ENCODE data around the gene ATXN7L2. TPM values are rescaled to one million over a fixed set of nuclear protein-coding genes. Genes with fewer than 3 reads are reported as not detected.

The ATXN7L2 gene
- total RNA-seq, 1 experiment from 2014 or later: 14.1 TPM

DNA sequence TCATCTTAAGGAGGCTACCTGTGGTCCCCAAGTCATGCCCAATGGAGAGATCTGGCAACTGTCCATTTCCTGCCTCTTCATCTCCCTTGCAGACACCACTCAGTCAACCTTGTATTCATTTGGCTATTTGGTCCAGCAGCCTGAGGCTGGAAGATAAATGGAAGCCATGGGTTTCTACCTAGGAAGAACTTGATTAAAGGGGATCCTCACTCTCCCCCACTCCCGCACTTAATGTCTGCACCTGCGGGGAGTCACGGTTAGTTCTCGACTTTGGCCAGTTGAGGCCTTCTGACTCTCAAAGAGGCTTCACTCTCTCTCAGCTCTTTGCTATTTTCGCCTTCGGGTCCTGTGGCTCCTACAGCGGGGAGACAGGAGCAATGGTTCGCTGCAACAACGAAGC is 8.4 kb upstream of the ATXN7L2 start:
- no peak for DNase-seq (ENCODE audit: low spot score)

DNA sequence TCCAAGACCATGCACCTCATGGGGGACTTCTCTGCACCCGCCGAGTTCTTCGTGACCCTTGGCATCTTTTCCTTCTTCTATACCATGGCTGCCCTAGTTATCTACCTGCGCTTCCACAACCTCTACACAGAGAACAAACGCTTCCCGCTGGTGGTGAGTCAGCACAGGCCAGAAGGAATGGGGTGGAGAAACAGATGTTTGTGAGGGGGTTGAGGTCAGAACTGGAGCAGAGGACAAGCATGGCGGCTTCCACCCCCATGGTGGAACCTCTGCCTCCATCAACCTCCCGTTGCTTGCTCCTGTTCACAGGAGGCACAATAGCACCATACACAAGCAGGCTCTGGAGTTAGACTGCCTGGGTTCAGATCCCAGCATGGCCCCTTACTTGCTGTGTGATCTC is 6.9 kb upstream of the ATXN7L2 start:
- DNase-seq (ENCODE audit: low spot score): no peak

GRCh38 chr1:109477821-109478220 is 5.9 kb upstream of the ATXN7L2 start:
- no peak for DNase-seq (ENCODE audit: low spot score)

- peak; percentile 65 for DNase-seq (ENCODE audit: low spot score)
Observed at GRCh38 chr1:109478806-109479205, 4.9 kb upstream of the ATXN7L2 start.

GRCh38 chr1:109479311-109479710 is 4.4 kb upstream of the ATXN7L2 start:
- DNase-seq (ENCODE audit: low spot score): no peak

DNA sequence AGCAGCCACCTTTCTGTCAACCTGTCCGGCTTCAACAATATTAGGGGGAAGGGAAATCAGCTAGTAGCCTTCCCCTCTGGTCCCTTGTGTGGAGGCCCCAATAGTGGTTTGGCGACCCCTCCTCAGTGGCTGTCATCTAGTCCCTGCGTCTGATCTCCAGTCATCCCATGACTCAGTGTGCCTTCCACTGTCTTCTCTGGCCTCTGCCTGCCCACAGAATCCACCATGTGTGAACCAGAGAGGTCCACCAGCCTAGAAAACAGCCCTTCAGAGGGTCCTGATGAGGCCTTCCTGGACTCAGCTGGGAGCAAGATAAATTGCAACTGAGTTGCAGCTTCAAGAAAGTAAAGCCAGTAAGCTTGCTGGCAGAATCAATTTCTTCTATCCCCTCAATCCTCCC is 3.8 kb upstream of the ATXN7L2 start:
- DNase-seq (ENCODE audit: low spot score): no peak

DNA sequence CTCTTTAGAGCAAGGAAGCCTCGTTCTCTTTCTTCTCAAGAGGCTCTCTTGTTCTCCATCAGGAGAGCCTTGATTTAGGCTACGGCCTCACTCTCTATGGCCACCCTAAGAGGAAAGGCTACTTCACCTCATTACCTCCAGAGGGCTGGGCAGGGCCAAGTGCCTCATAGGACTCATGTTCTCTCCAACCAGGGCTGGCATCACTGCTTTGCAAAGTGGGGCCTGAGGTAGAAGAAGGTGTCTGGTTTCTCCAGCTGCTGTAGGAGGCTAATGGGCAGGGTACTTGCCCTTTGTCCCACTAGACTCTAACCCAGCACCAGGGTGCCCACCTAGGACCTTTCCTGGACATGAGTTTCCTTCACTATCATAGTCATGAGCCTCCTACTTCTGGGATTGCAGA is 2.1 kb upstream of the ATXN7L2 start:
- DNase-seq (ENCODE audit: low spot score): no peak

DNA sequence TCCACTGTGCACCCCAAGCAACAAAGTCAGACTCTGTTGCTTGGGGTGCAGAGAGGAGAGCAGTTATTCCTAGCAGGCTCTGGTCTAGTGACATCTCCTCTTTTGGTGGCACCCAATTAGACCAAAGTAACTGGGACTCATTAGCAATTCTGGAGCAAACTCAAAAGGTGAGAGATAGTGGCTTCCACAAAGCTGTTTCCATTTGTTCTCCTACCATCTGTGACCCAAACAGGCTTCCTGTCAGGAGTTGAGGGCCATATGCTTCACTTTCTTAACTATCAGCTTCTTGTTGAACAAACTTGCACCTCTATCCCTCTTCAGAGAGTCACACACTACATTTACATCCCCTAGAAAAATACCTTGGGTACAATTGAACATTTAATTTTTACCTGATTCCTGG is 1.5 kb upstream of the ATXN7L2 start:
- no peak for DNase-seq (ENCODE audit: low spot score)

DNA sequence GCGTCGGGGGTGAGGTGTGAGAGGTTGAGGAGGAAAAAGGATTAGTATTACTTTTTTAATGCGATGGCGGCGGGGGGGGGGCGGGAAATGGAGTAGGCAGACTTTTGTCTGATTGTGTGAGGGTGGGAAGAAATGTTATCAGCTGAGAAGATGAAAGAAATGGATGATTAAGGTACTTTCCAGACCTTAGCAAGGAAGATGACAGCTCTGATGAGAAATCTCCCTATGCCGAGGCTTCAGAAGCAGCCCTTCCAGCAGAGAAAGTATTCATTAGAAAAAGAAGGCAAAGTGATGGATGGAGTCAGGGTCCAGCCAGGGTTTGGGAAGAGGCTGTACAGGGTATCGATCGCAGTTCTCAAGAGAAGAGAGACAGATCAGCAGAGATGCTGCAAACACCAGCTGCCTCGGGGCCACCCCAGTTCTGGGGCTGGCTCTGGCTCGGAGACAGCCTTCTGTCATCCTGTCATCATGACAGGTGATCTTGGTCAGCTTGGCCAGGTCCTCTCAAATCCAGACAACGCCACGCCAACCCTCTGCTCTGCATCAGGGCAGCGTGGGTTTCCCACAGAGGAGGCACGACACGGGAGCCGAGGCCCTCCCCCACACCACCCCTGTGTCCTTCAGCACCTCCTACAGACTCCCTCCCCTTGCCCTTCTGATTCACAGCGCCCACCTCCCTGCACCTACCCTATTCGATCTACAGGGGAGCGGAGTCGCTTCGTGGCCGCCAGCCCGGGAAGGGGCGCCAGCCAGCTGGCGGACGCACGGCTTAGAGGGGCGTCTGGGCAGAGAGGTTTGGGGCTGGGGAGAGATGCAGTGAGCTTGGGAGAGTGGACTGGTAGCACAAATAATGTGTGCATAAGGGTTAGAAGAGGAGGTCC is 674 bp upstream of the ATXN7L2 start:
- DNase-seq (ENCODE audit: low spot score): no peak

- DNase-seq (ENCODE audit: low spot score): no peak
Observed at GRCh38 chr1:109484519-109484975, 842 bp downstream of the ATXN7L2 start.

- DNase-seq (ENCODE audit: low spot score): no peak
Observed at GRCh38 chr1:109485001-109485400, 1.3 kb downstream of the ATXN7L2 start.

DNA sequence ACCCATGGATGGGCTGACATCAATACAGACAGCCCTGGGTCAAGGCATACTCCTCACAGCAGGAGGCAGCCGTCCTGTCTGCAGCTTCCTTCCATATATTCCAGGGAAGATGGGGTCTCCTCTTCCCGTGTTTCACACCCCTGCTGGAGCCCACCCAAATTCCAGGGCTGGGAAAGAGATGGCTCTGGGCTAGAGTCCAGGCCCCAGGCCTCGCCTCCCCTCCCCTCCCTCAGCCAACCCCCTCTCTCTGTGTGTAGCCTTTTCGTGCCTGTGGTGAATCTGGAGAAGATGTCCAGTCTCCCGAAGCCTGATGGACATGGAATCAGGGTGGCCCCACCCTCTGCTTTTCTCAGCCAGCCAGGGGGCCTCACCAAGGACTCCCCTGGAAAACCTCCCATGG is 3.6 kb downstream of the ATXN7L2 start:
- no peak for DNase-seq (ENCODE audit: low spot score)

DNA sequence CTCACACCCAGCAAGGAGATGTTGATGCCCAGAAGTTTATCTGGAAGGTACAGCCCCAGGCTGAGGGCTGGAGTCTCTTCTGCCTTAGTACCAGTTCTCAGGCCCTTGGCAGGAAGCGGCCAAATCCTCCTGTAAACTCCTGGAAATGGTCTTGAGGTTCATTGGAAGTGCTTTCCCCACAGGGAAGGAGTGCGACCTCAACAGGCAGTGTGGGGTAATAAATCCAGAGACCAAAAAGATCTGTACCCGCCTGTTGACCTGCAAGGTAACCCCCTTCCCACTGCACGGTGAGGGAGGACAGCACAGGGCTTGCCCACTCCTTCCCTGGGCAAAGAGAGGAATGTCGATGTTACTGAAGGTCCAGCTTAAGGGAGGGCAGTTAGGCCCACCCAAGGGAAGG is 4.5 kb downstream of the ATXN7L2 start:
- no peak for DNase-seq (ENCODE audit: low spot score)

DNA sequence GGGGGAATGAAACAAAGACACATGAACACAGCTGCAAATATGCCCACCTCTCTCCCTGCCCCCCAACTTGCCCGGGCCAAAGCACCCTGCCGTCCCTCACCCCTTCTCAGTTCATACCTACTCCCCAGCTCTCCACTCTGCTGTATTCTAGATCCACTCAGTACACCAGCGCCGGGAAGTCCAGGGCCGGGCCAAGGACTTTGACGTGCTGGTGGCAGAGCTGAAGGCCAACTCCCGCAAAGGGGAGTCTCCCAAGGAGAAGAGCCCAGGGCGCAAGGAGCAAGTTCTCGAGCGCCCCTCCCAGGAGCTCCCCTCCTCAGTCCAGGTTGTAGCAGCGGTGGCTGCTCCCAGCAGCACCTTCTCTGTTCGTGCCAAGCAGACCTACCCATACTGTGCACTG is 5.0 kb downstream of the ATXN7L2 start:
- DNase-seq (ENCODE audit: low spot score): no peak

- DNase-seq (ENCODE audit: low spot score): peak; percentile 83
Observed at GRCh38 chr1:109490029-109490933, 6.6 kb downstream of the ATXN7L2 start.

GRCh38 chr1:109490934-109491302 is 7.2 kb downstream of the ATXN7L2 start:
- DNase-seq (ENCODE audit: low spot score): no peak

DNA sequence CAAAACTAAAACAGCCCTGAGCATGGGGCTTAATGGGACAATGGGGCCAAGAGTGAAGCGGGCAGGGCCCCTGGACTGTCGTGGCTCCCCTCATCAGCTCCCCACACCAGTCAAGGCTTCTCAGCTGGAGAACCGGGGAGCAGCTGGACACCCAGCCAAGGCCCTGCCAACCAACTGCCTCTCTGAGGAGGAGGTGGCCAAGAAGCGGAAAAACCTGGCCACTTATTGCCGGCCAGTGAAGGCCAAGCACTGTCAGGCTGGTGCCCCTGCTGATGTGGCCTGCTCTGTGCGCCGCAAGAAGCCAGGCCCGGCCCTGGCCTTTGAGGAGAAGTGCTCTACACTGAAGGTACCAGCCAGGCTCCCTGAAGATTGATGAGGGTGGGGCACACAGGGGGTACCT is 7.7 kb downstream of the ATXN7L2 start:
- no peak for DNase-seq (ENCODE audit: low spot score)

DNA sequence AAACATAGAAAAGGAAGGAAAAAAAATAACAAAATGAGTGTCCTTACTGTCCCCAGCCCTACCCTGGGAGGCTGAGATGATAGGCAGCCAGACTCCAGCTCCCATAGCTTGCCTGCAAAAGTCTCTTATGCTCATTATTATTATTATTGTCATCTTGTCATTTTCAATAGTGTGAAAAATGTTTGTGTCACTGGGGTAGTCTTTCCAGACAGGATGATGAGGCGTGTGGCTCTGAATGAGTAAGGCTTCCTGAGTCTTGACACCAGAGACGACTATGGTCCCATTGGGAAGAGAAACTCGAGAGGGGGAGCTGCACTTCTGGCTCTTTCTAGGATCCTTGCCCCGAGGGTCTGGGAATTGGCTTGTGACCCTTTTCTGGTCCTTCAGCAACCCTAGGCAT is 9.1 kb downstream of the ATXN7L2 start:
- DNase-seq (ENCODE audit: low spot score): no peak

DNA sequence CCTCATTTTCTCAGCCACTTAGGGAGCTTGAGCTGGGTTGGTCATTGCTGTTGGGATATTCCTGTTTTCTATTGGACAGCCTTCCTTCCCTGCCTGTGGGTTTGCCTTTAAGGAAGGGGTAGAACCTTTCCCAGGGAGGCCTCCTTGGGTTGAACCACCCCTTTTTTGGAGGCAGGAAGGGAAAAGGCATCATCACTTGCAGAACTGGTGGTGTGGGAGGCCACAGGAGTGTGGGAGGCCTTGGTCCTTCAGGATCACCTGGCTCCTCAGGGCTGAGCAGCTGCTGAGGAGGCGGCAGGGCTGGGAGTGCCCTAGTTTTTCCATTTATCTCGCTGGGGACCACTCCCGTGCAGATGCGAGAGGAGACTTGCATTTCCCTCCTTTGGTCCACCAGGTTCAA is 9.5 kb downstream of the ATXN7L2 start:
- no peak for DNase-seq (ENCODE audit: low spot score)

- DNase-seq (ENCODE audit: low spot score): peak; percentile 89
Observed at GRCh38 chr1:109493805-109494539, 10.3 kb downstream of the ATXN7L2 start, which contains the start of gene CYB561D1. TSS of gene CYB561D1 (plus strand) at chr1:109494094. CDS start at chr1:109494140, 46 bp downstream.

GRCh38 chr1:109495738-109496137 is 12.0 kb downstream of the ATXN7L2 start:
- no peak for DNase-seq (ENCODE audit: low spot score)

Data from HT-29 (cell line).